MM.1S (cell line): Measurements from ENCODE around the gene THSD7B.

ENCODE experiments used
- DNase-seq: peaks from one replicate; pipeline ENCODE4 v3.0.0-alpha.2; 2015
- H2AFZ ChIP-seq: fragments of 300-600 bp; sonication (generic); 2 replicates; pipeline ENCODE4 v1.6.0; 2016; ENCODE audit warnings: antibody characterized with exemption, low read length
- H3F3A ChIP-seq: fragments of 300-600 bp; sonication (generic); 2 replicates; pipeline ENCODE4 v1.6.1; 2016; ENCODE audit warnings: mild to moderate bottlenecking, antibody characterized with exemption, low read length, moderate library complexity, mixed read lengths; ENCODE audit not compliant: insufficient read depth
- H3K27ac ChIP-seq: fragments of 300-600 bp; sonication (generic); 2 replicates; pipeline ENCODE4 v1.5.1; 2016; ENCODE audit warnings: mild to moderate bottlenecking, low read length
- H3K27me3 ChIP-seq: fragments of 300-600 bp; sonication (generic); replicated peaks from 2 replicates; pipeline ENCODE4 v1.6.0; 2016; ENCODE audit warnings: low read length; ENCODE audit not compliant: insufficient read depth
- H3K36me3 ChIP-seq: fragments of 300-600 bp; sonication (generic); replicated peaks from 2 replicates; pipeline ENCODE4 v1.6.1; 2016; ENCODE audit warnings: mild to moderate bottlenecking, low read length, mixed read lengths; ENCODE audit not compliant: insufficient read depth
- H3K4me1 ChIP-seq: fragments of 300-600 bp; sonication (generic); 2 replicates; pipeline ENCODE4 v1.6.1; 2016; ENCODE audit warnings: low read length, mixed read lengths
- H3K4me2 ChIP-seq: fragments of 300-600 bp; sonication (generic); 2 replicates; pipeline ENCODE4 v1.6.0; 2016; ENCODE audit warnings: low read depth, low read length
- H3K4me3 ChIP-seq: fragments of 300-600 bp; sonication (generic); 2 replicates; pipeline ENCODE4 v1.5.1; 2016; ENCODE audit warnings: low read length, mixed read lengths
- H3K79me2 ChIP-seq: fragments of 300-600 bp; sonication (generic); 2 replicates; pipeline ENCODE4 v1.6.1; 2016; ENCODE audit warnings: mixed run types, low read length, mixed read lengths
- H3K9ac ChIP-seq: fragments of 300-600 bp; sonication (generic); 2 replicates; pipeline ENCODE4 v1.6.1; 2016; ENCODE audit warnings: low read length, mixed read lengths
- H3K9me2 ChIP-seq: fragments of 300-600 bp; sonication (generic); replicated peaks from 2 replicates; pipeline ENCODE4 v1.6.1; 2016; ENCODE audit warnings: mild to moderate bottlenecking, low read length, mixed read lengths; ENCODE audit not compliant: insufficient read depth
- H3K9me3 ChIP-seq: fragments of 300-600 bp; sonication (generic); replicated peaks from 2 replicates; pipeline ENCODE4 v1.6.1; 2016; ENCODE audit warnings: mild to moderate bottlenecking, low read length, mixed read lengths; ENCODE audit not compliant: insufficient read depth
- H4K20me1 ChIP-seq: fragments of 300-600 bp; sonication (generic); 2 replicates; pipeline ENCODE4 v1.6.1; 2016; ENCODE audit warnings: mild to moderate bottlenecking, low read length, moderate library complexity, mixed read lengths; ENCODE audit not compliant: insufficient read depth
- CTCF ChIP-seq: fragments of 300-600 bp; sonication (generic); IDR thresholded peaks from 2 replicates; pipeline ENCODE4 v1.5.1; 2016; ENCODE audit warnings: antibody characterized with exemption, low read length, mixed read lengths
- EZH2 ChIP-seq: fragments of 300-600 bp; sonication (generic); optimal IDR thresholded peaks from 2 replicates; pipeline ENCODE3; 2017; ENCODE audit warnings: low read depth, mild to moderate bottlenecking, antibody characterized with exemption, low read length, mixed read lengths
- EZH2phosphoT487 ChIP-seq: fragments of 300-600 bp; sonication (generic); IDR thresholded peaks from 2 replicates; pipeline ENCODE4 v1.6.1; 2018; ENCODE audit warnings: antibody characterized with exemption, low read length

Gene THSD7B

GRCh38 chr2:137205324-137205723, 440.0 kb downstream of the THSD7B start:
- no peaks in the 10 kb centered on the region for H3K27me3 ChIP-seq
- no peak for DNase-seq

GRCh38 chr2:137206069-137206468, 440.7 kb downstream of the THSD7B start:
- H3K79me2 ChIP-seq: no peaks in the 10 kb centered on the region
- no peak overlapping the region for H3K27ac ChIP-seq
- H3K4me3 ChIP-seq: no peak overlapping the region
- no peaks in the 10 kb centered on the region for H3K9me2 ChIP-seq
- H3K9me3 ChIP-seq: no peaks in the 10 kb centered on the region
- no peak overlapping the region for H2AFZ ChIP-seq
- TF ChIP-seq CTCF: no peak
- TF ChIP-seq EZH2phosphoT487: no peak
- TF ChIP-seq EZH2: no peak
- H3K27me3 ChIP-seq: no peaks in the 10 kb centered on the region
- H3K9ac ChIP-seq: no peak overlapping the region
- no peaks in the 10 kb centered on the region for H4K20me1 ChIP-seq
- H3K36me3 ChIP-seq: no peaks in the 10 kb centered on the region
- H3K4me2 ChIP-seq: no peak overlapping the region
- H3F3A ChIP-seq: no peaks in the 10 kb centered on the region
- no peak for DNase-seq
- H3K4me1 ChIP-seq: no peaks in the 10 kb centered on the region

More at GRCh38 chr2:137205324-137205723, 440.0 kb downstream of the THSD7B start:
- no peaks in the 10 kb centered on the region for H3F3A ChIP-seq
- no peaks in the 10 kb centered on the region for H3K79me2 ChIP-seq
- no peaks in the 10 kb centered on the region for H3K9me3 ChIP-seq
- no peaks in the 10 kb centered on the region for H3K9me2 ChIP-seq
- H3K27ac ChIP-seq: no peak overlapping the region
- TF ChIP-seq EZH2 (no peak), EZH2phosphoT487 (no peak), CTCF (no peak)
- no peak overlapping the region for H2AFZ ChIP-seq
- no peak overlapping the region for H3K9ac ChIP-seq
- H3K4me1 ChIP-seq: no peaks in the 10 kb centered on the region
- no peaks in the 10 kb centered on the region for H4K20me1 ChIP-seq
- no peaks in the 10 kb centered on the region for H3K36me3 ChIP-seq
- no peak overlapping the region for H3K4me3 ChIP-seq
- no peak overlapping the region for H3K4me2 ChIP-seq

GRCh38 chr2:137207030-137207429, 441.7 kb downstream of the THSD7B start:
- no peaks in the 10 kb centered on the region for H3K9me3 ChIP-seq
- no peaks in the 10 kb centered on the region for H3K27me3 ChIP-seq
- H3K79me2 ChIP-seq: no peaks in the 10 kb centered on the region
- no peaks in the 10 kb centered on the region for H3K9me2 ChIP-seq
- no peak overlapping the region for H3K27ac ChIP-seq
- no peak overlapping the region for H2AFZ ChIP-seq
- TF ChIP-seq CTCF (no peak), EZH2phosphoT487 (no peak), EZH2 (no peak)
- no peaks in the 10 kb centered on the region for H3K36me3 ChIP-seq
- H3K9ac ChIP-seq: no peak overlapping the region
- no peaks in the 10 kb centered on the region for H3K4me1 ChIP-seq
- no peak for DNase-seq
- H3K4me2 ChIP-seq: no peak overlapping the region
- no peaks in the 10 kb centered on the region for H3F3A ChIP-seq
- no peak overlapping the region for H3K4me3 ChIP-seq
- H4K20me1 ChIP-seq: no peaks in the 10 kb centered on the region
